Measurements from ENCODE around the gene VIPR2. TPM values are rescaled to one million over a fixed set of nuclear protein-coding genes. Genes with fewer than 3 reads are reported as not detected.
"Not testable (repeated sequence)": the region's sequence is repeated elsewhere in the genome, so short reads cannot be mapped to it uniquely, and the experiment has no call there.

VIPR2 gene
- polyA plus RNA-seq, 1 experiment = not detected

DNA sequence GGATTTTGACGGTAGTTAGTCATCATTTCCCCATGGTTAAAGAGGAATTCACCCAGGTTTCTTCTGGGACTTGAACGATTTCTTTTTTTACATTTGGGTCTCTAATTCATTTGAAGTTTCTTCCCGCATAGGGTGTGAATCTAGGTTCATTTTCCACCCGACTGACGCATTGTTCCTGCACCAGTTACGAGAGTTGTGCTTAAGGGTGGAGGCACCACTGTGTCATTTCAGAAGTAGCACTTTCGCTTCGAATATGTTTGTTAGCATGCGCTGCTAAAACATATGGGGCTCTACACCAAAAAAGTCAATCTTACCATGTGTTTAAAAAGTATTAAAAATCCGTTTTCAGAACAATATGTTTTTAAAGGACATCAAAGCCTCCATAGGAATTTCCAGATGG is 140.3 kb downstream of the VIPR2 start:
- ChIA-PET CTCF (no interaction called here), POLR2A (no interaction called here)
- no peak for DNase-seq (ENCODE audit: low read depth)
- Histone ChIP-seq H3K36me3 (ENCODE audit: control insufficient read depth, insufficient read depth, low read length) (no peaks in the 10 kb centered on the region), H3K4me3 (ENCODE audit: low read depth, low read length) (no peak overlapping the region), H3K27me3 (ENCODE audit: control insufficient read depth, insufficient read depth, low read length) (no peaks in the 10 kb centered on the region)
- TF ChIP-seq, protein P1, sequence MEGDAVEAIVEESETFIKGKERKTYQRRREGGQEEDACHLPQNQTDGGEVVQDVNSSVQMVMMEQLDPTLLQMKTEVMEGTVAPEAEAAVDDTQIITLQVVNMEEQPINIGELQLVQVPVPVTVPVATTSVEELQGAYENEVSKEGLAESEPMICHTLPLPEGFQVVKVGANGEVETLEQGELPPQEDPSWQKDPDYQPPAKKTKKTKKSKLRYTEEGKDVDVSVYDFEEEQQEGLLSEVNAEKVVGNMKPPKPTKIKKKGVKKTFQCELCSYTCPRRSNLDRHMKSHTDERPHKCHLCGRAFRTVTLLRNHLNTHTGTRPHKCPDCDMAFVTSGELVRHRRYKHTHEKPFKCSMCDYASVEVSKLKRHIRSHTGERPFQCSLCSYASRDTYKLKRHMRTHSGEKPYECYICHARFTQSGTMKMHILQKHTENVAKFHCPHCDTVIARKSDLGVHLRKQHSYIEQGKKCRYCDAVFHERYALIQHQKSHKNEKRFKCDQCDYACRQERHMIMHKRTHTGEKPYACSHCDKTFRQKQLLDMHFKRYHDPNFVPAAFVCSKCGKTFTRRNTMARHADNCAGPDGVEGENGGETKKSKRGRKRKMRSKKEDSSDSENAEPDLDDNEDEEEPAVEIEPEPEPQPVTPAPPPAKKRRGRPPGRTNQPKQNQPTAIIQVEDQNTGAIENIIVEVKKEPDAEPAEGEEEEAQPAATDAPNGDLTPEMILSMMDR (IDR thresholded peaks at IDR 0.05; ENCODE audit: insufficient read depth, low read depth, low read length) = no peak

DNA sequence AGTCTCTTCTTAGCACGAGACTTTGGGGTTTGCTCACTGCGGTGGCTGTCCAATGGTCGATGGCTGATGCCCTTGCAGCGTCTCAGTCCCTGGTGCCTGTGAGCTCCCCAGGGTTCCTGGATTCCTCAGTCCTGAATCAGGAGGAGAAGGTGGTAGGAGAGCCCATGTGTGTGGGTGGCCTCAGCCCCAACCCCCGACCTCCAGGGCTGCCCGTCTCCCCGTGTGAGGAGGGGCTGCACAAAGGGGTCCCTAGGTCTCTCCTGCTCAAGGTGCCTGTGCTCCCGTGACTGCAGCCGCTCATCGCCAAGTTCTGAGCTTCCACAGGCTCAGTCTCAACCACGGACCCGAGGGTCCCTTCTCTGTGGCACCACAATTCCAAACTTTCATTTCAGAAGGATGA is 142.9 kb downstream of the VIPR2 start:
- CTCF ChIA-PET = interaction anchor here (1.0 kb wide), 1 partner anchor 10 kb away, joined by 3 read pairs; no protein-coding TSS in a partner anchor
- no peak for DNase-seq (ENCODE audit: low read depth)
- no peaks in the 10 kb centered on the region for H3K36me3 ChIP-seq (ENCODE audit: control insufficient read depth, insufficient read depth, low read length)

DNA sequence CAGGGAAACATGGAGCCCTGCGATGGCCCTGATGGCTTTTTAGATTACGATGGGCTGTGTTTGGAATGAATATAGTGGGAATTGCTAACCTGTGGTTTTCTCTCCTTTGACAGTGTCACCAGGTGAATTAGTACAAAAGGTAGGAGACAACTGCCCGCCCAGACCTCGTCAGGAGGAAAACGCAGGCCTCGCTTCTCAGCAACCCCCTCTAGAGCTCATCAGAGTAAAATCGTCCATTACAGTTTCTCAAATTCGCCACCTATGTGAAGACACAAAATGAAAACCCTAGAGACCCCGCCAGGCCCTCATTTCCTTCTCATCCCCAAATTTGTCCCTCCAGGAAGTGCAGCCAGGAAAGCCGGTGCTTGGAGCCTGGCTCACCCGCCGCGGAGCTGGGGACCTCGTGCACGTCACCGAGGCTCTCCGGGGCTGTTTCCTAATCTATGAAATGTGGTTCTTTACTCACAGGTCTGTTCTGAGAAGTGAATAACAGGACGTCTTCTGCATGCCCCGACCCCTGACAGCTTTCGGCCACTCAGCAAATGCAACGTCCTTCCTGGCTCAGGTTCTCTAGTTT is 143.7 kb downstream of the VIPR2 start:
- ChIA-PET POLR2A (no interaction called here), CTCF (interaction anchor here (1.0 kb wide), 1 partner anchor 10 kb away, joined by 3 read pairs; no protein-coding TSS in a partner anchor)
- DNase-seq (ENCODE audit: low read depth) = no peak
- Histone ChIP-seq H3K27me3 (ENCODE audit: control insufficient read depth, insufficient read depth, low read length) (no peaks in the 10 kb centered on the region), H3K4me3 (ENCODE audit: low read depth, low read length) (no peak overlapping the region), H3K36me3 (ENCODE audit: control insufficient read depth, insufficient read depth, low read length) (no peaks in the 10 kb centered on the region)
- TF ChIP-seq, protein P1 (IDR thresholded peaks at IDR 0.05; ENCODE audit: insufficient read depth, low read depth, low read length) = no peak

More for the DNA sequence above, 142.9 kb downstream of the VIPR2 start:
- Histone ChIP-seq H3K27me3 (ENCODE audit: control insufficient read depth, insufficient read depth, low read length) (no peaks in the 10 kb centered on the region), H3K4me3 (ENCODE audit: low read depth, low read length) (no peak overlapping the region)
- TF ChIP-seq, protein P1 (IDR thresholded peaks at IDR 0.05; ENCODE audit: insufficient read depth, low read depth, low read length) = no peak
- POLR2A ChIA-PET = no interaction called here

DNA sequence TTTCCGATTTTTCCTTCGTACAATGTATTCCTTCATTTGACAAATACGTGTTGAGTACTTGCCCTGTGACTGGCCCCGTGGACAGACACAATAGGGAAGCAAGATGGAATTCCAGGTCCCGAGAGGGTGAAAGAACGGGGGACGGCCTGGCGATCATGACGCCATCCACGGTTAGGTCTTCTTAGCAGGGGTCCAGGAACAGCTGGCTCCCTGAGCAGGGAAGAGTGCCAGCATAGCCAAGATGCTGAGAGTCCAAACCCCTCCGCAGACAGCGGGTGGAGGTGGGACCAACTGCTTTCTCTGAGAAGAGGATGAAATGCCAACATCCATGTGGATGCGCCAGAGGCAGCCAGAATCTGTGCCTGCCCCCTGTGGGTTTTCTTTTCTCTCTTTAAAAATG is 144.6 kb downstream of the VIPR2 start:
- Histone ChIP-seq H3K27me3 (ENCODE audit: control insufficient read depth, insufficient read depth, low read length) (no peaks in the 10 kb centered on the region), H3K4me3 (ENCODE audit: low read depth, low read length) (no peak overlapping the region), H3K36me3 (ENCODE audit: control insufficient read depth, insufficient read depth, low read length) (no peaks in the 10 kb centered on the region)
- ChIA-PET POLR2A (no interaction called here), CTCF (no interaction called here)
- TF ChIP-seq, protein P1 (IDR thresholded peaks at IDR 0.05; ENCODE audit: insufficient read depth, low read depth, low read length) = no peak
- DNase-seq (ENCODE audit: low read depth) = no peak

DNA sequence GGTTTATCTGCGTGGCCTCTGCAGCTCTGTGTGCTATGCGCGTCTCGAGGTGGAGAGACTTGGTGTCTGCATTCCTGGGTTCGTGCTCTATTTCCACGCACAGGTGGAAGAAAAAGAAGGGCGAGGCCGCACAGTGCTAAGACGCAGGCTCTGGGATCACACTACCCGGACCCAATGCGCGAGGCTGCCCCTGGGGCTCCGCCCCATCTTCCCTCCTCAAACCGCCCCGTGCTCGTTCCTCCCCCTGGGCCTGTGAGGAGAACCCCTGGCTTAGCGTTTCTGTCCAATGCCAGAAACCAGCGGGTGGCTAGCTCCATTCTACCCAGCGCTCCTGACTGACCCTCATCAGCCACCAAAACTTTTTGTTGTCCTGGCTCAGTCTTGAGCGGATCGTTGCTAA is 145.2 kb downstream of the VIPR2 start:
- no peak for DNase-seq (ENCODE audit: low read depth)
- ChIA-PET CTCF (no interaction called here), POLR2A (no interaction called here)
- H3K4me3 ChIP-seq (ENCODE audit: low read depth, low read length) = no peak overlapping the region
- no peaks in the 10 kb centered on the region for H3K36me3 ChIP-seq (ENCODE audit: control insufficient read depth, insufficient read depth, low read length)
- TF ChIP-seq, protein P1 (IDR thresholded peaks at IDR 0.05; ENCODE audit: insufficient read depth, low read depth, low read length) = no peak
- H3K27me3 ChIP-seq (ENCODE audit: control insufficient read depth, insufficient read depth, low read length) = no peaks in the 10 kb centered on the region

DNA sequence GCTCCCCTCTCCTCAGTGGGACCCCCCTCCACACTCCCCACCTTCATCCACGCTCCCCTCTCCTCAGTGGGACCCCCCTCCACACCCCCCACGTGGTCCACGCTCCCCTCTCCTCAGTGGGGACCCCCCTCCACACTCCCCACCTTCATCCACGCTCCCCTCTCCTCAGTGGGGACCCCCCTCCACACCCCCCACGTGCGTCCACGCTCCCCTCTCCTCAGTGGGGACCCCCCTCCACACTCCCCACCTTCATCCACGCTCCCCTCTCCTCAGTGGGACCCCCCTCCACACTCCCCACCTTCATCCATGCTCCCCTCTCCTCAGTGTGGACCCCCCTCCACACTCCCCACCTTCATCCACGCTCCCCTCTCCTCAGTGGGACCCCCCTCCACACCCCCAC is 146.4 kb downstream of the VIPR2 start:
- POLR2A ChIA-PET; H3K27me3 ChIP-seq (ENCODE audit: control insufficient read depth, insufficient read depth, low read length); H3K4me3 ChIP-seq (ENCODE audit: low read depth, low read length); CTCF ChIA-PET; H3K36me3 ChIP-seq (ENCODE audit: control insufficient read depth, insufficient read depth, low read length); DNase-seq (ENCODE audit: low read depth): not testable (repeated sequence)
